Measurements from ENCODE around the gene PLEKHM2.

The PLEKHM2 gene

GRCh38 chr1:15704526-15705183 is 20.5 kb downstream of the PLEKHM2 start:
- no peak for FAIRE-seq

- FAIRE-seq = no peak
These were observed 21.1 kb downstream of the PLEKHM2 start for GRCh38 chr1:15705184-15705566.

- no peak for FAIRE-seq
These were observed 22.6 kb downstream of the PLEKHM2 start for GRCh38 chr1:15706751-15707150.

GRCh38 chr1:15707239-15707925 is 23.3 kb downstream of the PLEKHM2 start:
- FAIRE-seq = no peak

DNA sequence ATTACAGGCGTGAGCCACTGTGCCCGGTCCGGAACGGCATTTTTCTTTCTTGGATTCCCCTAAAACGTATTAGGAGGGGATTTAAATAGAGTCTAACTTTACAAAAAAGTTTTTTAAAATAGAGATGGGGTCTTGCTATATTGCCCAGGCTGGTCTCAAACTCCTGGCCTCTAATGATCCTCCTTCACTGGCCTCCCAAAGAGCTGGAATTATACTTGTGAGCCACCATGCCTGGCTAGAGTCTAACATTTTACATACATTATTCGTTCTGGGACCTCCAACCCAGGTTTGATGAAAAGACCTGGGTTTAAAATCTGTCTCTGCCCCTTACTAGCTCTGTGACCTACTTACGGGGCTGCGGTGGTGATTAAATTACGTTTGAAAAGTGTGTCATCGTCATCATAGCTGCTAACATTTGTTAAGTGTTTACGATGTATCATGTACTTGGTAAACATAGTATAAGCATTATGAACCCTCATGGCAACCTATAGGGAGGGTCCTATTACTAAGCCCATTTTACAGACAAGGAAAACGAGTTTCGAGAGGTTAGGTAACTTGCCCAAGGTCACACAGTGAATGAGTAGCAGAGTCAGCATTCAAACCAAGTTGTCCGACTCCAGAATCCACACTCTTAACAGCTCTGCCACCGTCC is 24.5 kb downstream of the PLEKHM2 start:
- FAIRE-seq = no peak

- no peak for FAIRE-seq
These were observed 25.1 kb downstream of the PLEKHM2 start for GRCh38 chr1:15709226-15709625.

DNA sequence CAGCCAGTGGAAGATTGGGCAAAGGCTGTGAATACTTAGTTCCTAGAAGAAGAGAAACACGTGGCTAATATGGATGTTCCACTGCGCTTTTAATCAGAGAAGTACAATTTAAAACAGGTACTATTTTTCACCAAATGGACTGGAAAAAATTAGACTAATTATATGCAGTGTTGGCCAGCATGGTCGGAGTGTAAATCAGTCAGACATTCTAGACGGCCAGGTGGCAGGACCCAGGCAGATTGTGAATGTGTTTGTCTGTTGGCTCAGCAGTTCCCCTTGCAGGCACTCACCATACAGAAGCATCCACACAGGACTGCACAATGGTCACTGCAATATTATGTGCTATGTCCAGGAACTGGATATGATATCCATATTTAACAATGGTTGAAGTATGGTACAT is 28.0 kb downstream of the PLEKHM2 start:
- no peak for FAIRE-seq

GRCh38 chr1:15714406-15715136 is 30.5 kb downstream of the PLEKHM2 start:
- FAIRE-seq = no peak

GRCh38 chr1:15717418-15718125 is 33.5 kb downstream of the PLEKHM2 start:
- no peak for FAIRE-seq

- no peak for FAIRE-seq
These were observed 34.1 kb downstream of the PLEKHM2 start for GRCh38 chr1:15718199-15718601.

DNA sequence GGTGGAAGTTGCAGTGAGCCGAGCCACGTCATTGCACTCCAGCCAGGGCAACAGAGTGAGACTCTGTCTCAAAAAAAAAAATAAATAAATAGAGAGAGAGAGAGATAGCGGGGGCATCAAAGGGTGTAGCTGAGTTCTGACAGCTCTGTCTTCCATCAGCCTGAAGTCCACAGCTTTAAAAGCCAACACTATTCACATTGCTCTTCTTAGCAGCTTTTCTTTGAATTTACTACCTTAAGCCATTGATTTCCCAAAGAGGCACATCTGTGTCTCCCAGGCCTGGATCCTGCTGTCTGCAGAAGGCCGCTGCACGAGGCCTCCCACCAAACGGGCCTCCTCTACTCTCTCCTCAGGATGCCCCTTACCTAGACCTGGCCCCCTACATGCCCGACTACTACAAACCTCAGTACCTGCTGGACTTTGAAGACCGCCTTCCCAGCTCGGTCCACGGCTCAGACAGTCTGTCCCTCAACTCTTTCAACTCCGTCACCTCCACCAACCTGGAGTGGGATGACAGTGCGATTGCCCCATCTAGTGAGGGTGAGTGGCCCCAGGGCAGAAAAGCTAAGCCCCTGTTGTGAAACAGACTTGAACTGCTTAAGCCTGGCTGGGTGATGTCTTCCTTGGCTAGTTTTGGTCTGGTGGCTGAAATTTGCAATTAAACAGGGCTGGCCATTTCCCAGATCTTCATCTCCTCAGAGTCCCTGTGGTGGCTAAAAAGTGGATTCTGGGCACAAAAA is 35.4 kb downstream of the PLEKHM2 start:
- no peak for FAIRE-seq

GRCh38 chr1:15720861-15721260 is 36.7 kb downstream of the PLEKHM2 start:
- FAIRE-seq = no peak

DNA sequence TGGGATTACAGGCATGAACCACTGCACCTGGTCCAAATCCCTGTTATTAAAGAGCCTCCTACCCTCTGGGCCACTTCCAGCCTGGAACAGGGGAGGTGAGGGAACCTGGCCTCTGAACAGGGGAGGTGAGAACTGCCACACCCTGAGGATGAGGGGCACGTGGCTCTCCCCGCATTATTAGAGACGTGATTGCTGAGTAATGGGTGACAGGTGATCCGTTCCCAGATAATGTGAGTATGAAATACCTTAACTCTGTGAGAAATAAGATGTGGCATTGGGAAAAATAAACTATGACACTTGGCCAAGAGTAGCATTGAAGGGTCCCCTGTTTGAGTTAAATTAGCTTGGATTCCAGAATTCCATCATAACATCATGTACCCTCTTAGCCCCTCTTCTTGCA is 38.3 kb downstream of the PLEKHM2 start:
- FAIRE-seq = no peak

- FAIRE-seq = no peak
These were observed 38.9 kb downstream of the PLEKHM2 start for GRCh38 chr1:15722836-15723532.

- no peak for FAIRE-seq
These were observed 39.6 kb downstream of the PLEKHM2 start for GRCh38 chr1:15723631-15724246.

DNA sequence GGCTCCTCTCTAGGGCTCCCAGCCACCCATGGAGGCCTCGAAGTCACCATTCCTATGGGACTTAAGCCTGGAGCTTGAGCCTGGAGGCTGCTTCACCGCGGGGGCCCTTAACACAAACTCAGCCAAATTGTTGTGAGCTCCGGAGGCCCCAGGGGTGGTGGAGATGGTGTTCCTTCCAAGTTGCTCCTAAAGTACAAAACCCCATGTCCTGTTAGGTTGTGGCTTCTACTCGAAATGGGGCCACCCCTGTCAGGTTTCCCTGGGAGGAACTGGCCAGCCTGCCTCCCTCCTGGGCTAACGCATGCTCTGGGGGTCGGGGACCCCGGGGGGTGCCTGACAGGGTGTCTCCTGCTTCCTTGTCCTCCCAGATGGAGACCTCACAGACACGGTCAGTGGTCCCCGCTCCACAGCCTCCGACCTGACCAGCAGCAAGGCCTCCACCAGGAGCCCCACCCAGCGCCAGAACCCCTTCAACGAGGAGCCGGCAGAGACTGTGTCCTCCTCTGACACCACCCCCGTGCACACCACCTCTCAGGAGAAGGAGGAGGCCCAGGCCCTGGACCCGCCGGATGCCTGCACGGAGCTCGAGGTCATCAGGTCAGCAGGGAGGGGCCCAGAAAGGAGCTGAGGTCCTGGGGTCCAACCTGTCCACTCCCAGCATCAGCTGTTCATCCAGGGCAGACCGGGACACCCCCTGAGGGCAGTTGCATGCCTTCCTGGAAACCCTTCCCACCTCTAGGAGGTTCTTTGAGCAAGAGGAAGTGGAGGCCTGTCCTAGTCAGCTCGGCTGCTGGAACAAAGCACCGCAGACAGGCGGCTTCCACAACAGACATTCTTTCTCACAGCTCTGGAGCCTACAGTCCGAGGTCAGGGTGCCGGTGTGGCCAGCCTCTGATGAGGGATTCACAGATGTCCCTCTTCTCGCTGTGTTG is 41.1 kb downstream of the PLEKHM2 start:
- no peak for FAIRE-seq

GRCh38 chr1:15726508-15726907 is 42.4 kb downstream of the PLEKHM2 start:
- FAIRE-seq = no peak

GRCh38 chr1:15727021-15727420 is 42.9 kb downstream of the PLEKHM2 start:
- no peak for FAIRE-seq

GRCh38 chr1:15727424-15727823 is 43.3 kb downstream of the PLEKHM2 start:
- no peak for FAIRE-seq

All from TTC549 (cell line).